ENCODE data around the gene SENP1. TPM values are rescaled to one million over a fixed set of nuclear protein-coding genes. Genes with fewer than 3 reads are reported as not detected.
A peak's percentile ranks its signal among the peaks of the same experiment; 100 is the strongest.

SENP1 gene
- total and polyA plus RNA-seq, 2 of the 13 experiments (the other 11 are each of a cell fraction or from before 2014, with no cell fraction given): 14.0 to 20.2 TPM

- no peaks in the 10 kb centered on the region for H3K79me2 ChIP-seq (ENCODE audit: insufficient read depth, low read length)
- POLR2A ChIA-PET: no interaction called here
- in situ Hi-C loops (cut with HindIII; ENCODE audit: extremely low pct_ligation_motif_present, low pct_unique_long_range_greater_than_20kb) (no loop called here), intact Hi-C loops (cut with micrococcal nuclease; ENCODE audit: unreplicated experiment) (loop anchor here (10.0 kb wide), 1 partner anchor 130 kb away; the partner anchor contains the start of gene VDR)
- no peak overlapping the region for H2AFZ ChIP-seq (ENCODE audit: low read length)
- BruUV-seq (replicated peaks): no TSS peak
- H3K9ac ChIP-seq (ENCODE audit: insufficient read depth, low read depth, low read length): no peak overlapping the region
- H3K9me3 ChIP-seq (ENCODE audit: low read length): no peaks in the 10 kb centered on the region
- H3K4me2 ChIP-seq (ENCODE audit: low read depth, low read length): peak overlapping the region; percentile 21; the same call in 1 of the 2 replicates
- 25% methylated on average over 6 of the region's 8 CpGs for WGBS (ENCODE audit: low lambda C conversion rate)
- DNase-seq (ENCODE audit: low spot score) (no peak), ATAC-seq (peak; percentile 79), FAIRE-seq (peak; percentile 30)
- CTCF ChIA-PET (ENCODE audit: low intra/inter-chr PET ratio, low total read pairs): no interaction called here
- H3K4me3 ChIP-seq (replicated peaks in 1 of 3; ENCODE audit: insufficient read depth in 1 of 3, low read depth in 2 of 3, low read length in 3 of 3): no peak overlapping the region
- H4K20me1 ChIP-seq (ENCODE audit: insufficient read depth, low read length): no peaks in the 10 kb centered on the region
- H3K27me3 ChIP-seq (ENCODE audit: control insufficient read depth in 1 of 2, insufficient read depth in 2 of 2, low read length in 2 of 2): no peaks in the 10 kb centered on the region; a peak in 1 of 5 replicates
- no peaks in the 10 kb centered on the region for H3K36me3 ChIP-seq (replicated peaks in 1 of 2; ENCODE audit: control insufficient read depth in 1 of 2, insufficient read depth in 2 of 2, low read length in 2 of 2)
- no peak overlapping the region for H3K27ac ChIP-seq (ENCODE audit: extremely low read length, insufficient read depth, low read length)
- H3K4me1 ChIP-seq (ENCODE audit: insufficient read depth, low read length): peaks cover 42% of the 10 kb centered on the region
- no peak for TF ChIP-seq ZNF160 (CRISPR knock-in tag; IDR thresholded peaks at IDR 0.05)
- TF ChIP-seq, protein P1, sequence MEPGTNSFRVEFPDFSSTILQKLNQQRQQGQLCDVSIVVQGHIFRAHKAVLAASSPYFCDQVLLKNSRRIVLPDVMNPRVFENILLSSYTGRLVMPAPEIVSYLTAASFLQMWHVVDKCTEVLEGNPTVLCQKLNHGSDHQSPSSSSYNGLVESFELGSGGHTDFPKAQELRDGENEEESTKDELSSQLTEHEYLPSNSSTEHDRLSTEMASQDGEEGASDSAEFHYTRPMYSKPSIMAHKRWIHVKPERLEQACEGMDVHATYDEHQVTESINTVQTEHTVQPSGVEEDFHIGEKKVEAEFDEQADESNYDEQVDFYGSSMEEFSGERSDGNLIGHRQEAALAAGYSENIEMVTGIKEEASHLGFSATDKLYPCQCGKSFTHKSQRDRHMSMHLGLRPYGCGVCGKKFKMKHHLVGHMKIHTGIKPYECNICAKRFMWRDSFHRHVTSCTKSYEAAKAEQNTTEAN (CRISPR knock-in tag; conservative IDR thresholded peaks at IDR 0.05): peak; percentile 32; the same call in 1 of the 2 replicates
- no peak for TF ChIP-seq MTA3 (CRISPR knock-in tag; IDR thresholded peaks at IDR 0.05)
- peak; percentile 79 for TF ChIP-seq ZNF652 (CRISPR knock-in tag; IDR thresholded peaks at IDR 0.05; ENCODE audit: borderline replicate concordance, low read depth)
- TF ChIP-seq MXI1 (IDR thresholded peaks at IDR 0.05; ENCODE audit: borderline replicate concordance, low read depth, low read length): no peak
- no peak for TF ChIP-seq ELF4 (CRISPR knock-in tag; IDR thresholded peaks at IDR 0.05; ENCODE audit: borderline replicate concordance)
- no peak for TF ChIP-seq NCOA5 (CRISPR knock-in tag; IDR thresholded peaks at IDR 0.05)
- TF ChIP-seq ZNF703 (CRISPR knock-in tag; IDR thresholded peaks at IDR 0.05; ENCODE audit: borderline replicate concordance): no peak
- TF ChIP-seq IKZF4 (CRISPR knock-in tag; IDR thresholded peaks at IDR 0.05; ENCODE audit: borderline replicate concordance, low read depth, not compliant biosample characterization): no peak
- TF ChIP-seq THAP8 (CRISPR knock-in tag; IDR thresholded peaks at IDR 0.05; ENCODE audit: borderline replicate concordance): no peak
- no peak for TF ChIP-seq CCAR2 (optimal IDR thresholded peaks at IDR 0.05; ENCODE audit: low read depth, low read length)
- TF ChIP-seq FIP1L1 (IDR thresholded peaks at IDR 0.05; ENCODE audit: borderline replicate concordance, insufficient read depth, low read depth, low read length): no peak
- no peak for TF ChIP-seq U2AF1 (optimal IDR thresholded peaks at IDR 0.05; ENCODE audit: low read depth, low read length)
- no peak for TF ChIP-seq NR2C2 (CRISPR knock-in tag; IDR thresholded peaks at IDR 0.05; ENCODE audit: borderline replicate concordance)
- no peak for TF ChIP-seq TAF1 (CRISPR knock-in tag; IDR thresholded peaks at IDR 0.05)
- no peak for TF ChIP-seq ATF5 (CRISPR knock-in tag; IDR thresholded peaks at IDR 0.05; ENCODE audit: low read depth)
- no peak for TF ChIP-seq SCMH1 (CRISPR knock-in tag; IDR thresholded peaks at IDR 0.05; ENCODE audit: borderline replicate concordance)
- no peak for TF ChIP-seq REPIN1 (CRISPR knock-in tag; IDR thresholded peaks at IDR 0.05; ENCODE audit: borderline replicate concordance, low read depth)
- TF ChIP-seq, protein P2, sequence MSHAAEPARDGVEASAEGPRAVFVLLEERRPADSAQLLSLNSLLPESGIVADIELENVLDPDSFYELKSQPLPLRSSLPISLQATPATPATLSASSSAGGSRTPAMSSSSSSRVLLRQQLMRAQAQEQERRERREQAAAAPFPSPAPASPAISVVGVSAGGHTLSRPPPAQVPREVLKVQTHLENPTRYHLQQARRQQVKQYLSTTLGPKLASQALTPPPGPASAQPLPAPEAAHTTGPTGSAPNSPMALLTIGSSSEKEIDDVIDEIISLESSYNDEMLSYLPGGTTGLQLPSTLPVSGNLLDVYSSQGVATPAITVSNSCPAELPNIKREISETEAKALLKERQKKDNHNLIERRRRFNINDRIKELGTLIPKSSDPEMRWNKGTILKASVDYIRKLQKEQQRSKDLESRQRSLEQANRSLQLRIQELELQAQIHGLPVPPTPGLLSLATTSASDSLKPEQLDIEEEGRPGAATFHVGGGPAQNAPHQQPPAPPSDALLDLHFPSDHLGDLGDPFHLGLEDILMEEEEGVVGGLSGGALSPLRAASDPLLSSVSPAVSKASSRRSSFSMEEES (CRISPR knock-in tag; IDR thresholded peaks at IDR 0.05): no peak
Measured at GRCh38 chr12:48034835-48035805, 70.8 kb downstream of the SENP1 start.

All from HepG2 (cell line).